Cardiac fibroblast (primary cell): ENCODE data around the gene C5orf24.

ENCODE experiments used
- DNase-seq, 2 donors: peaks; one replicate each; pipeline versions ENCODE4 v3.0.0 to v3.0.0-alpha.2; 2010; ENCODE audit warnings: low read depth in 2 of 2
- H3K4me3 ChIP-seq, 2 donors: replicated peaks in 1 of 2; 1 replicate in 1 of 2; 2 replicates in 1 of 2; pipeline ENCODE4 v1.5.1; 2011; ENCODE audit warnings: low read depth in 2 of 2, low read length in 2 of 2, mild to moderate bottlenecking in 2 of 2, moderate library complexity in 1 of 2
- TF ChIP-seq, protein P1 (sequence below): IDR thresholded peaks from one replicate; pipeline ENCODE4 v1.5.1; 2011; ENCODE audit warnings: low read depth, mild to moderate bottlenecking, low read length, inconsistent platforms

The C5orf24 gene

DNA sequence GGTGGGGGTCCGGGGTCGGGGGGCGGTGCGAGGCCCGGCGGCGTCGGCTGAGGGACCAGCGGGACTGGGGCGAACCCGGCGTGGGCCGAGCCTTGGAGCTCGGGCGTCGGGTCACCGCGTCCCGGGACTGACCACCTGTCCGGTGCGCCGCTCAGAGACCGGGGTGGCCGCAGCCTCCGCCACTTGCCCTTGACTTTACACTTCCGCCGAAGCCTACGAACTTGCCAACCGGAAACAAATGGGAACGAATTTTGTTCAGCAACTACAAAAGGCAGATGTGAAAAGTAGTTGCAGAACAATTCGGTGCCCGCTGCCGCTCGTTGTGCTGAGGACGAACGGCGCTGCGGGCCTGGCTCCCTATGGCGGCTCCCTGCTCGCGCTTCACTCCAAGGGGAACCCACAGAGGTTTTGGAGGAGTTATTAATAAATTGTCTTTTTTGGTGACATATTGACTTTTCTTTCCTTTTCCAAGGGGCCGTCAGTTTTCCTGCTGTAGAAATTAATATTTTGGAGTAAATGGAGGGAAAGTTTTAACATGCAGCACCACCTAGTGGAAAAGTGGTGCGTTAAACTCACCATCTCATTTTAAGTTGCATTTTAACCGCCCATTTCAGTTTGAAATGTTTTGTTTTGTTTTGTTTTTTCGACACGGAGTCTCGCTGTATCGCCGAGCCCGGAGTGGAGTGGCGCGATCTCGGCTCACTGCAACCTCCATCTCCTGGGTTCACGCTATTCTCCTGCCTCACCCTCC is 59.7 kb downstream of the C5orf24 start:
- peak; percentile 81 to 83 for DNase-seq
- TF ChIP-seq, protein P1, sequence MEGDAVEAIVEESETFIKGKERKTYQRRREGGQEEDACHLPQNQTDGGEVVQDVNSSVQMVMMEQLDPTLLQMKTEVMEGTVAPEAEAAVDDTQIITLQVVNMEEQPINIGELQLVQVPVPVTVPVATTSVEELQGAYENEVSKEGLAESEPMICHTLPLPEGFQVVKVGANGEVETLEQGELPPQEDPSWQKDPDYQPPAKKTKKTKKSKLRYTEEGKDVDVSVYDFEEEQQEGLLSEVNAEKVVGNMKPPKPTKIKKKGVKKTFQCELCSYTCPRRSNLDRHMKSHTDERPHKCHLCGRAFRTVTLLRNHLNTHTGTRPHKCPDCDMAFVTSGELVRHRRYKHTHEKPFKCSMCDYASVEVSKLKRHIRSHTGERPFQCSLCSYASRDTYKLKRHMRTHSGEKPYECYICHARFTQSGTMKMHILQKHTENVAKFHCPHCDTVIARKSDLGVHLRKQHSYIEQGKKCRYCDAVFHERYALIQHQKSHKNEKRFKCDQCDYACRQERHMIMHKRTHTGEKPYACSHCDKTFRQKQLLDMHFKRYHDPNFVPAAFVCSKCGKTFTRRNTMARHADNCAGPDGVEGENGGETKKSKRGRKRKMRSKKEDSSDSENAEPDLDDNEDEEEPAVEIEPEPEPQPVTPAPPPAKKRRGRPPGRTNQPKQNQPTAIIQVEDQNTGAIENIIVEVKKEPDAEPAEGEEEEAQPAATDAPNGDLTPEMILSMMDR: peak; percentile 56
- H3K4me3 ChIP-seq: peak overlapping the region; percentile 65 to 75

DNA sequence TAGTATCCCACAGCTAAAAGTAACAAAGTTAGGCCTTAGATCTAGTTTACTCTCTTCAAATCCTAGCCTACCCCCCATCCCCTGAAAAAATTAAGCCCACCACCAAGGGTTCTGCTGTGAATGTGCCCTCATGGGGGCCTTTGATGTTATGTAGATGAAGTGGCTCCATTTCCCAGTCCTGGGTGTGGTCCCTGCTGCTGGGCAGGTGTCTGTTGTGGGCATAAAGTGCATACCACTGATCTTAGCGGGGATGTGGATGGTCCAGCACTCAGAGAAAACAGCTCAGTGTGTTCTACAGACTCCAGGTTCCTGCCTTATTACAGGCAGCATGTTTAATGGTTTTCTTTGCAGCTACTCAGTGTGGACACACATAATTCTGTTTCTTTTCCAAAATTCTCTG is 61.0 kb downstream of the C5orf24 start:
- no peak overlapping the region for H3K4me3 ChIP-seq
- TF ChIP-seq, protein P1: no peak
- DNase-seq: no peak
